Measurements from ENCODE around the gene AURKAIP1. TPM values are rescaled to one million over a fixed set of nuclear protein-coding genes. Genes with fewer than 3 reads are reported as not detected.

AURKAIP1 gene
- total RNA-seq, 1 experiment from 2014 or later, result 196 TPM

GRCh38 chr1:1420654-1421141 is 45.7 kb upstream of the AURKAIP1 start:
- no peak overlapping the region for H3K23ac ChIP-seq (ENCODE audit: insufficient read length, low read depth, low read length)
- no peaks in the 10 kb centered on the region for H3K79me2 ChIP-seq (ENCODE audit: insufficient read depth, low read length)
- H4K5ac ChIP-seq (ENCODE audit: insufficient read length, low read depth, low read length), result no peak overlapping the region
- no peak overlapping the region for H2BK12ac ChIP-seq (ENCODE audit: insufficient read length, low read depth, low read length)
- TF ChIP-seq CTCF (conservative IDR thresholded peaks at IDR 0.05), result no peak
- H4K8ac ChIP-seq (replicated peaks; ENCODE audit: insufficient read length, low read depth, low read length), result no peak overlapping the region
- H3K79me1 ChIP-seq (ENCODE audit: insufficient read depth, low read depth, low read length, poor library complexity, severe bottlenecking), result no peaks in the 10 kb centered on the region
- H4K91ac ChIP-seq (ENCODE audit: insufficient read length, low read depth, low read length), result no peak overlapping the region
- H3K4me2 ChIP-seq (ENCODE audit: insufficient read depth, insufficient read length, low read length), result no peak overlapping the region
- no CpG with 5 or more reads among the region's 12 CpGs for WGBS (ENCODE audit: extremely low coverage, insufficient read length, low lambda C conversion rate)
- Mint-ChIP-seq H3K4me1 (peaks cover 36 to 55% of the 10 kb centered on the region in 2 experiments), H3K9me3 (no peaks in the 10 kb centered on the region), H3K36me3 (ENCODE audit: insufficient read depth in 1 of 3, low read depth in 3 of 3) (no peaks in the 10 kb centered on the region; a peak in 2 of 7 replicates), H3K27me3 (ENCODE audit: low read depth) (no peaks in the 10 kb centered on the region), H3K4me3 (no peak overlapping the region), H3K27ac (no peak overlapping the region)
- peaks cover under 1% of the 10 kb centered on the region for H3K23me2 ChIP-seq (ENCODE audit: insufficient read length, low read depth, low read length, poor library complexity, severe bottlenecking)
- H3K9me3 ChIP-seq (ENCODE audit: control insufficient read depth, low read depth, low read length), result no peaks in the 10 kb centered on the region
- no peak overlapping the region for H2AFZ ChIP-seq (ENCODE audit: low read length)
- no peak overlapping the region for H3K9ac ChIP-seq (ENCODE audit: extremely low read depth, insufficient read length, low read length)
- no peaks in the 10 kb centered on the region for H3K27me3 ChIP-seq (ENCODE audit: insufficient read depth, low read length)
- no peak overlapping the region for H2BK15ac ChIP-seq (ENCODE audit: low read depth, low read length)
- H3K4ac ChIP-seq (ENCODE audit: low read depth, low read length), result no peak overlapping the region
- no peak overlapping the region for H3K27ac ChIP-seq (ENCODE audit: insufficient read length, low read depth, low read length)
- peaks cover 5% of the 10 kb centered on the region; the same call in 1 of the 2 replicates for H3K4me1 ChIP-seq (ENCODE audit: insufficient read depth, low read length)
- no peak overlapping the region for H3K18ac ChIP-seq (ENCODE audit: insufficient read length, low read depth, low read length)
- H2BK20ac ChIP-seq (ENCODE audit: low read depth, low read length, poor library complexity, severe bottlenecking), result no peak overlapping the region
- H2AK5ac ChIP-seq (ENCODE audit: insufficient read length, low read length), result no peak overlapping the region
- peak; percentile 34 for DNase-seq
- no peak overlapping the region for H3K56ac ChIP-seq (ENCODE audit: insufficient read length, low read depth, low read length)
- no peak overlapping the region; the same call in 1 of the 2 replicates for H3K14ac ChIP-seq (ENCODE audit: insufficient read depth, low read length)
- H3T11ph ChIP-seq (ENCODE audit: low read length), result no peak overlapping the region
- no peak overlapping the region for H2BK120ac ChIP-seq (ENCODE audit: low read depth, low read length, poor library complexity, severe bottlenecking)
- H4K20me1 ChIP-seq (ENCODE audit: control insufficient read depth, insufficient read depth, insufficient read length), result no peaks in the 10 kb centered on the region
- H2BK5ac ChIP-seq (ENCODE audit: insufficient read length, low read length), result no peak overlapping the region

Data from H9 (cell line).